H9 (cell line): ENCODE measurements around the gene STK38L. TPM values are rescaled to one million over a fixed set of nuclear protein-coding genes. Genes with fewer than 3 reads are reported as not detected.

Experiments used
- DNase-seq: peaks from one replicate; pipeline ENCODE4 v3.0.0-alpha.2; 2017
- H2AFZ ChIP-seq: one replicate; pipeline ENCODE4 v1.6.1; 2013; ENCODE audit warnings: mild to moderate bottlenecking, low read length, control low read depth, moderate library complexity
- H2AK5ac ChIP-seq: 2 replicates; pipeline ENCODE4 v1.6.1; 2013; ENCODE audit warnings: low read length, control low read depth, mixed read lengths; ENCODE audit not compliant: insufficient read length
- H2BK120ac ChIP-seq: one replicate; pipeline ENCODE4 v1.6.1; 2013; ENCODE audit warnings: low read depth, mild to moderate bottlenecking, low read length, control low read depth, inconsistent platforms; ENCODE audit not compliant: poor library complexity, severe bottlenecking
- H2BK12ac ChIP-seq: 2 replicates; pipeline ENCODE4 v1.6.1; 2013; ENCODE audit warnings: low read length, control low read depth, mixed read lengths, low read depth; ENCODE audit not compliant: insufficient read length
- H2BK15ac ChIP-seq: 2 replicates; pipeline ENCODE4 v1.6.1; 2013; ENCODE audit warnings: low read depth, low read length, control low read depth
- H2BK20ac ChIP-seq: one replicate; pipeline ENCODE4 v1.6.1; 2013; ENCODE audit warnings: low read depth, mild to moderate bottlenecking, low read length, control low read depth, inconsistent platforms; ENCODE audit not compliant: poor library complexity, severe bottlenecking
- H2BK5ac ChIP-seq: 2 replicates; pipeline ENCODE4 v1.6.1; 2013; ENCODE audit warnings: low read length, control low read depth, mixed read lengths; ENCODE audit not compliant: insufficient read length
- H3K14ac ChIP-seq: 2 replicates; pipeline ENCODE4 v1.6.1; 2013; ENCODE audit warnings: low read length, control low read depth; ENCODE audit not compliant: insufficient read depth
- H3K18ac ChIP-seq: 2 replicates; pipeline ENCODE4 v1.6.1; 2013; ENCODE audit warnings: low read depth, mild to moderate bottlenecking, mixed read lengths, low read length, control low read depth; ENCODE audit not compliant: insufficient read length
- H3K23ac ChIP-seq: 2 replicates; pipeline ENCODE4 v1.6.1; 2013; ENCODE audit warnings: low read length, control low read depth, mixed read lengths, low read depth; ENCODE audit not compliant: insufficient read length
- H3K23me2 ChIP-seq: 2 replicates; pipeline ENCODE4 v1.6.1; 2013; ENCODE audit warnings: low read depth, mild to moderate bottlenecking, mixed read lengths, low read length, control low read depth; ENCODE audit not compliant: insufficient read length, poor library complexity, severe bottlenecking
- H3K27ac ChIP-seq: 2 replicates; pipeline ENCODE4 v1.5.1; 2013; ENCODE audit warnings: low read length, control low read depth, mixed read lengths, low read depth; ENCODE audit not compliant: insufficient read length
- H3K27me3 ChIP-seq: 2 replicates; pipeline ENCODE4 v1.6.1; 2013; ENCODE audit warnings: low read length, control low read depth, inconsistent platforms; ENCODE audit not compliant: insufficient read depth
- H3K4ac ChIP-seq: 2 replicates; pipeline ENCODE4 v1.6.1; 2013; ENCODE audit warnings: low read depth, mild to moderate bottlenecking, control low read depth, inconsistent platforms, low read length, moderate library complexity
- H3K4me1 ChIP-seq: 2 replicates; pipeline ENCODE4 v1.6.1; 2013; ENCODE audit warnings: low read length, control low read depth, inconsistent platforms; ENCODE audit not compliant: insufficient read depth
- H3K4me2 ChIP-seq: 2 replicates; pipeline ENCODE4 v1.6.1; 2013; ENCODE audit warnings: low read length, control low read depth, mixed read lengths; ENCODE audit not compliant: insufficient read length, insufficient read depth
- H3K56ac ChIP-seq: 2 replicates; pipeline ENCODE4 v1.6.1; 2013; ENCODE audit warnings: low read depth, mild to moderate bottlenecking, mixed read lengths, low read length, control low read depth; ENCODE audit not compliant: insufficient read length
- H3K79me1 ChIP-seq: 2 replicates; pipeline ENCODE4 v1.6.1; 2013; ENCODE audit warnings: low read depth, mild to moderate bottlenecking, moderate library complexity, low read length, control low read depth, inconsistent platforms; ENCODE audit not compliant: insufficient read depth, poor library complexity, severe bottlenecking
- H3K79me2 ChIP-seq: 2 replicates; pipeline ENCODE4 v1.6.1; 2013; ENCODE audit warnings: low read length, control low read depth, inconsistent platforms; ENCODE audit not compliant: insufficient read depth
- H3K9ac ChIP-seq: 2 replicates; pipeline ENCODE4 v1.6.1; 2013; ENCODE audit warnings: low read length, control low read depth, mixed read lengths; ENCODE audit not compliant: insufficient read length; ENCODE audit errors: extremely low read depth
- H3K9me3 ChIP-seq: one replicate; pipeline ENCODE4 v1.6.1; 2013; ENCODE audit warnings: low read depth, low read length, inconsistent platforms; ENCODE audit not compliant: control insufficient read depth
- H3T11ph ChIP-seq: one replicate; pipeline ENCODE4 v1.6.1; 2013; ENCODE audit warnings: mild to moderate bottlenecking, low read length, control low read depth, inconsistent platforms
- H4K20me1 ChIP-seq: one replicate; pipeline ENCODE4 v1.6.1; 2013; ENCODE audit not compliant: control insufficient read depth, insufficient read length, insufficient read depth
- H4K5ac ChIP-seq: 2 replicates; pipeline ENCODE4 v1.6.1; 2013; ENCODE audit warnings: low read depth, mild to moderate bottlenecking, mixed read lengths, low read length, control low read depth; ENCODE audit not compliant: insufficient read length
- H4K8ac ChIP-seq: replicated peaks from 2 replicates; pipeline ENCODE4 v1.6.1; 2013; ENCODE audit warnings: low read length, control low read depth, mixed read lengths, low read depth; ENCODE audit not compliant: insufficient read length
- H4K91ac ChIP-seq: 2 replicates; pipeline ENCODE4 v1.6.1; 2013; ENCODE audit warnings: low read depth, mild to moderate bottlenecking, moderate library complexity, mixed read lengths, low read length, control low read depth; ENCODE audit not compliant: insufficient read length
- H3K27ac Mint-ChIP-seq, 3 experiments: 2 replicates in 2 of 3; 3 replicates in 1 of 3; pipeline ENCODE4 v1.8.0; 2020 to 2021; ENCODE audit warnings: mixed read lengths in 3 of 3, mild to moderate bottlenecking in 1 of 3, moderate library complexity in 1 of 3
- H3K27me3 Mint-ChIP-seq: 2 replicates; pipeline ENCODE4 v1.8.0; 2021; ENCODE audit warnings: low read depth, mild to moderate bottlenecking, moderate library complexity, mixed read lengths
- H3K36me3 Mint-ChIP-seq, 3 experiments: 2 replicates in 2 of 3; 3 replicates in 1 of 3; pipeline ENCODE4 v1.8.0; 2020 to 2021; ENCODE audit warnings: low read depth in 3 of 3, mixed read lengths in 3 of 3; ENCODE audit not compliant: insufficient read depth in 1 of 3
- H3K4me1 Mint-ChIP-seq, 2 experiments: 2 replicates each; pipeline ENCODE4 v1.8.0; 2020; ENCODE audit warnings: mixed read lengths in 2 of 2
- H3K4me3 Mint-ChIP-seq, 2 experiments: 2 replicates in 1 of 2; 3 replicates in 1 of 2; pipeline ENCODE4 v1.8.0; 2020 to 2021; ENCODE audit warnings: mild to moderate bottlenecking in 2 of 2, mixed read lengths in 2 of 2, moderate library complexity in 1 of 2
- H3K9me3 Mint-ChIP-seq, 2 experiments: 2 replicates in 1 of 2; 3 replicates in 1 of 2; pipeline ENCODE4 v1.8.0; 2020; ENCODE audit warnings: mild to moderate bottlenecking in 2 of 2, mixed read lengths in 2 of 2, moderate library complexity in 1 of 2
- CTCF ChIP-seq: fragments of 200-600 bp; sonication (generic); conservative IDR thresholded peaks from 3 replicates; pipeline ENCODE4 v1.8.0; 2021; ENCODE audit warnings: antibody characterized with exemption, mild to moderate bottlenecking
- WGBS: extraction: QIAGEN DNeasy Blood & Tissue Kit; methylation state at CpG from one replicate; pipeline ENCODE4 v1.1.7; 2013; ENCODE audit warnings: missing lambda C conversion rate, low lambda C conversion rate, mixed read lengths; ENCODE audit not compliant: insufficient read length; ENCODE audit errors: extremely low coverage; 5-methylcytosine and 5-hydroxymethylcytosine counted together
- total RNA-seq: library from RNA; stranded (reverse); gene quantifications from 2 replicates; pipeline ENCODE4 v1.2.1, GENCODE V29; 2021

The STK38L gene
- total RNA-seq, 1 experiment from 2014 or later = 44.9 TPM

- Histone ChIP-seq H3K27ac (no peak overlapping the region), H2BK15ac (no peak overlapping the region), H3K4me1 (peaks cover 6% of the 10 kb centered on the region; the same call in 1 of the 2 replicates), H2BK120ac (no peak overlapping the region), H3K23me2 (no peaks in the 10 kb centered on the region), H2AFZ (no peak overlapping the region), H3K18ac (no peak overlapping the region), H4K8ac (no peak overlapping the region), H2AK5ac (no peak overlapping the region), H3K79me1 (peaks cover 3% of the 10 kb centered on the region), H3K56ac (no peak overlapping the region), H2BK20ac (no peak overlapping the region), H4K5ac (no peak overlapping the region), H3K14ac (no peak overlapping the region), H3T11ph (no peak overlapping the region), H3K9me3 (no peaks in the 10 kb centered on the region), H3K23ac (no peak overlapping the region), H4K20me1 (no peaks in the 10 kb centered on the region), H3K4me2 (no peak overlapping the region), H3K9ac (no peak overlapping the region), H3K27me3 (no peaks in the 10 kb centered on the region), H3K79me2 (peaks cover 6% of the 10 kb centered on the region; the same call in 1 of the 2 replicates), H4K91ac (no peak overlapping the region), H2BK5ac (no peak overlapping the region), H2BK12ac (no peak overlapping the region), H3K4ac (no peak overlapping the region)
- Mint-ChIP-seq H3K4me3 (no peak overlapping the region), H3K4me1 (peaks cover 37 to 41% of the 10 kb centered on the region in 2 experiments), H3K27ac (no peak overlapping the region), H3K27me3 (no peaks in the 10 kb centered on the region), H3K9me3 (no peaks in the 10 kb centered on the region), H3K36me3 (no peaks in the 10 kb centered on the region; a peak in 1 of 7 replicates)
- WGBS = no CpG with 5 or more reads among the region's 5 CpGs
- no peak for TF ChIP-seq CTCF
- no peak for DNase-seq
Observed at GRCh38 chr12:27343255-27344000, 99.3 kb downstream of the STK38L start.
